KBM-7 (cell line): ENCODE data around the gene PRR12.

Experiments used
- DNase-seq: peaks from one replicate; pipeline ENCODE4 v3.0.0-alpha.2; 2015
- in situ Hi-C: fragments of 300-500 bp; cut with MboI; formaldehyde crosslinking; loops from 2 replicates; pipeline ENCODE4 v1.14.3; 2020; ENCODE audit warnings: low sequenced_read_pairs, low pct_unique_long_range_greater_than_20kb, mixed read lengths

The PRR12 gene

GRCh38 chr19:49637821-49638738 is 47.1 kb downstream of the PRR12 start:
- DNase-seq = peak; percentile 50
- in situ Hi-C loops = no loop called here

DNA sequence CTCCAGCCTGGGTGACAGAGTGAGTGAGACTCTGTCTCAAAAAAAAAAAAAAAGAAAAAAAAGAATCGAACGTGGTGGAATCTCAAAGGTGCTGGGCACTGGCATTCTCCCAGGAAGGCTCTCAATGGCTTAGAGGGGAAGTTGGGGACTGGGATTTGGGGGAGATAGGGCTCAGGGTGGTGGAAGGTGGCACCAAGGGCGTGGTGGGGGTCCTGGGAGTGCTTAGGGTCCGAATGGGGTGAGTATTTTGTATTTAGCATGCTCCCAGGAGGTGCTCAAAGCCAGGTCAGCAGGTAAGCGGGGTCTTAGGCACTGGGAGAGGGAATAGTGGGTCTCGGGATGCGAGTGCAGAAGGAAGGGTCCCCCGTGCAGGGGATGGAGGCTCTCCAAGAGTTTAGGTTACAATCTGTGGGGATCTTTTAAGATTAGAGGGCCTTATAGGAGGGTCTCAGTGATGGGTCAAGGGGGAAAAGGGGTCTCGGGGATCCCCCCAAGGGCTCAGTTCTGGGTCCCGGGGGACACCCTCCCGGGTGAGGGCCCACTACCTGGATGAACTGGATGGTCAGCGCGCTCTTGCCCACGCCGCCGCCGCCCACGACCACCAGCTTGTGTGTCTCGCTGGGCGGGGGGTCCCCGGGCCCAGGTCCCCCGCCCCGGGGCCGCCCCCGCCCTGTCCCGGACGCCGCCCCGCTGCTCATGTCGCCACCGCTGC is 48.6 kb downstream of the PRR12 start:
- no peak for DNase-seq
- in situ Hi-C loops = no loop called here

GRCh38 chr19:49640113-49640898 is 49.3 kb downstream of the PRR12 start, which contains the start of gene RRAS:
Gene RRAS (minus strand): TSS chr19:49640143. CDS start chr19:49640098, 45 bp downstream.
- peak; percentile 100 for DNase-seq
- in situ Hi-C loops = no loop called here

DNA sequence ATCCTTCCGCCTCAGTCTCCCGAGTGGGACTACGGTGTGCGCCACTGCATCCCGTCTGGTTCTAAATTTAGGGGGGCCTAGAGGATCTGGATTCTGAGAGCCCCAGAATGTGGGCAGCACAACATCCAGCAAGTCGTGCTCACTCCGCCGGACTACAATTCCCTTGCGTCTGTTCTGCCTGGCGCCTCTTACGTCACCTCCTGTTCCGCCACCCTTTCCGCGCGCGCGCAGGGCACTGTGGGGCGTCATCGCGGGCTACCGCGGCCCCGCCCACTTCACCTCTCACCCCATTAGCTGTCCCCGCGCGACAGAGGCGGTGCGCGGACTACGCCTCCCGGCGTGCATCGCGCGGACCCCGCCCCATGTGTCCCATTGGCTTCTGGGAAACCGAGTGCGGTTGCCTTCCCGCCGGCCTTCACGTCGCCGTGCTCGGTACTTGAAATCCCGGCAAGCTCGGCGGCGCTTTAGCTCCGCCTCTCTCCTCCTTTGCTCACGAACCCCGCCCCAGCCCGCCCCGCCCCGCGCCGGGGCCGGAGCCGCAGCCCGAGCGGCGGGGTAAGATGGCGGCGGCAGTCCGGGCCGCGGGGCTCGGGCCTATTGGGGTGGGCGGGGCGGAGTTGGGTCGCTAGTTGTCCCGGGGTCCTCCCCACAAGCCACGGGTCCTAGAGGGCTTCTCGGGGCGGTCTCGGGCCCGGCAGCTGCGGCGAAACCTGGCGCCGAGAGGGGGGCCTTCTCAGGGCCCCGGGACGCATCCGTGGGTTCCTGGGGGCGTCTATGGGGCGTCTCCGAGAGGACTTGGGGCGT is 50.9 kb downstream of the PRR12 start, which contains the start of gene SCAF1:
Gene SCAF1 (plus strand): TSS at position 522 of the 804 bp plus-strand sequence. CDS start 2,818 bp downstream, outside the sequence.
- in situ Hi-C loops = no loop called here
- DNase-seq = peak; percentile 100

DNA sequence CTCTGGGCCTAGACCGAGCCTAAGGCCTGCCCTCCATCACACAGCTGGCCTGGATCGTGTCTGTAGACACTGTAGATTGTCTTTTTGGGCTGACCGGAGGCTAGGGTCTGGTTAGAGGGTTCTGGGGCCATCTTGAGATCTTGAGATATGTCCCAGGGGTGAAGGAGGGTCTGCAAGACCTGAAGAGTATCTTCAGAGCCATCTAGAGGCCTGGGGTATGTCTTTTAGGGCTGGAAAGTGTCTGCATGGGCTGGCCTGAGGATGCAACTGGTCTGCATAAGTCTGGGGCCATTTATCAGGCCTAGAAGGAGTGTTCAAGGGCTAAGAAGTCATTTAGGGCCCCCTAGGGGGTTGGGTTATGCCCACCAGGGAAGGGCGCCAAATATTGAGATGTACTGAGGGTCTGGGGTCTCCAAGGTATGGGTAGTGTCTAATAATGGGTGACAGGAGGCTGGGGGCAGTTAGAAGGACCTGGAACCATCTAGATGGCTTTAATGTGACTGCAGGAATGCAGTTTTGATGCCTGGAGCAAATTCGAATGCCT is 51.6 kb downstream of the PRR12 start:
- in situ Hi-C loops = no loop called here
- DNase-seq = no peak

- in situ Hi-C loops = no loop called here
- DNase-seq = no peak
These were observed 52.5 kb downstream of the PRR12 start for GRCh38 chr19:49643466-49643865.

DNA sequence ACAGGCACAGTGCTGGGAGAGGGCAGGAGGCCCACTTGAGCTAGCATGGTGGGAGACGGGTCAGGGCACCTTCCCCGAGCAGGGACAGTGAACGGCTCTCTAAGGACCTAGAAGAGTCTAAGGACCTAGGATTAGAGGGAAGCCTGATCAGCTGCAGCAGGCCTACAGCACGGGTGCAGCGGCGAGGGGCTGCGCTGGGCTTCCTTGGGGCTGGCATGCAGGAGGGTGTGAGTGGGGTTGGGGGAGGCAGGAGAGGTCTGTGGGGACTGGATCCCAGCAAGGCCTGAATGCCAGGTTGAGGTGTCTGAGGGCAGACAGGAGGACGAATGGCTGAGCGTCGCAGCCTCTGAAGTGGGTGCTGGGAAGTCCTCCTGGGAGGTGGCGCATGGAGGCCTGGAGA is 54.6 kb downstream of the PRR12 start:
- no peak for DNase-seq
- in situ Hi-C loops = no loop called here

- in situ Hi-C loops = no loop called here
These were observed 55.0 kb downstream of the PRR12 start for GRCh38 chr19:49645995-49646394.

DNA sequence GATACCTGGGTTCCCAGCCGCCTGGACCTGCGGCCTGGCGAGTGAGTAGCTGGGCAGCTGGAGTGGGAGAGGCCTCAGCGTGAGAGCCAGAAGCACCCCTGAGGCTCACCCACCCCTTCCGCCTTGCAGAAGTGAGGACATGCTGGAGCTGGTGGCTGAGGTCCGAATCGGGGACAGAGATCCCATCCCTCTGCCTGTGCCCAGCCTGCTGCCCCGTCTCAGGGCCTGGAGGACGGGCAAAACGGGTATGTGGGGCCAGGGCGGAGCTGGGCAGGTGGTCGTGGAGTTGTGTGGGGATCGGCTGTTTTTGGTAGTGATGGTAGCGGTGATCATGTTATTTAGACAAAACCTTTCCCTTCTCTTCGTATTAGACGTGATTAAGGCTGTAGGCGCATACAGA is 55.6 kb downstream of the PRR12 start:
- in situ Hi-C loops = no loop called here
- DNase-seq = no peak

More at GRCh38 chr19:49645995-49646394, 55.0 kb downstream of the PRR12 start:
- no peak for DNase-seq

- no peak for DNase-seq
- in situ Hi-C loops = no loop called here
These were observed 60.2 kb downstream of the PRR12 start for GRCh38 chr19:49651029-49651819.

DNA sequence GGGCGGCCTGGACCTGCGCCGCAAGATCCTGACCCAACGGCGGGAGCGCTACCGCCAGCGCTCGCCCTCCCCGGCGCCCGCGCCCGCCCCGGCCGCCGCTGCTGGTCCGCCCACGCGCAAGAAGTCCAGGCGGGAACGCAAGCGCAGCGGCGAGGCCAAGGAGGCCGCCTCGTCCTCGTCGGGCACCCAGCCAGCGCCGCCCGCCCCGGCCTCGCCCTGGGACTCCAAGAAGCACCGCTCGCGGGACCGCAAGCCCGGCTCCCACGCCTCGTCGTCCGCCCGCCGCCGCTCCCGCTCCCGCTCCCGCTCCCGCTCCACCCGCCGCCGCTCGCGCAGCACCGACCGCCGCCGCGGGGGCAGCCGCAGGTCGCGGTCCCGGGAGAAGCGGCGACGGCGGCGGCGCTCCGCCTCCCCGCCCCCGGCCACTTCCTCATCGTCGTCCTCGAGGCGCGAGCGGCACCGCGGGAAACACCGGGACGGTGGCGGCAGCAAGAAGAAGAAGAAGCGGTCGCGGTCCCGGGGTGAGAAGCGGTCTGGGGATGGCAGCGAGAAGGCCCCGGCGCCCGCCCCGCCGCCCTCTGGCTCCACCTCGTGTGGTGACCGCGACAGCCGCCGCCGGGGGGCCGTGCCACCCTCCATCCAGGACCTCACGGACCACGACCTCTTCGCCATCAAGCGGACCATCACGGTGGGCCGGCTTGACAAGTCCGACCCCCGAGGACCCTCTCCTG is 61.0 kb downstream of the PRR12 start:
- in situ Hi-C loops = no loop called here
- no peak for DNase-seq

- no peak for DNase-seq
- in situ Hi-C loops = no loop called here
These were observed 61.8 kb downstream of the PRR12 start for GRCh38 chr19:49652551-49653465.

- in situ Hi-C loops = no loop called here
- no peak for DNase-seq
These were observed 62.5 kb downstream of the PRR12 start for GRCh38 chr19:49653466-49653806.

GRCh38 chr19:49654581-49654980 is 63.6 kb downstream of the PRR12 start:
- in situ Hi-C loops = no loop called here
- DNase-seq = no peak

DNA sequence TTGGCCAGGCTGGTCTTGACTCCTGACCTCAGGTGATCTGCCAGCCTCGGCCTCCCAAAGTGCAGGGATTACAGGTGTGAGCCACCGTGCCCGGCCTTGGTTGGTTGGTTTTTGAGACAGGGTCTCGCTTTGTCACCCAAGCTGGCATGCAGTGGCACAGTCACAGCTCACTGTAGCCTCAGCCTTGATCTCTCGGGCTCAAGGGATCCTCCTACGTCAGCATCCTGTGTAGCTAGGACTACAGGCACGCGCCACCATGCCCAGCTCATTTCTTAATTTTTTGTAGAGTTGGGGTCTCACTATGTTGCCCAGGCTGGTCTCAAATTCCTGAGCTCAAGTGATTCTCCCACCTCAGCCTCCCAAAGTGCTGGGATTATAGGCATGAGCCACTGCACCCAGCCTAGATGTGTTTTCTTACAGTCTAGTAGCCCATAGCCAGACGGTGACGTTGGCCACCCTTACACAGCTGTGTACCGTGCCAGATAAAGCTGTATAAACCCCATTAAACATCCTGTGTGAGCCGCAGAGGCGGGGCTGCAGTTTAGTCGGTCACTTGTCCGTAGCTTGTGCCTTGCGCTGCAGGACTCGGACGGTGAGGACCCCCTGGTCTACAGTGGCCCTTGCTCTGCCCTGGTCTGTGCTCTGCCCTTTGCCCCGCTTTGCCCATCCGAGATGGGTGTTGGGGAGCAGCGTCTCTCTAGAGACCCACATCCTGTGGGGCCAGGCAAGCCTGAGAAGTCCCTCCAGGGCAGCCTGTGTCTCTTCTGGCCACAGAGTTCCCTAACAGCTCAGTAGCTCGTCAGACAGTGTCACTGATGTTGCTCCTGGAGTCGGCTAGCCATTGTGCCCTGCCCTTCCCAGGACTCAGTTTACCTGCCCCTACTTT is 64.8 kb downstream of the PRR12 start:
- no peak for DNase-seq
- in situ Hi-C loops = no loop called here
